T-helper 2 cell treated with Interferon-gamma antibody and Interleukin-4, amounts not matched to agents 5 μg/mL and 100 μg/mL, for 36 hours (primary cell): ENCODE data around the gene HHLA2.
A peak's percentile ranks its signal among the peaks of the same experiment; 100 is the strongest.
"Not testable (repeated sequence)": the region's sequence is repeated elsewhere in the genome, so short reads cannot be mapped to it uniquely, and the experiment has no call there.

Experiments
- DNase-seq: peaks from one replicate; pipeline ENCODE4 v3.0.0; 2021; ENCODE audit warnings: low spot score
- H3K27ac Mint-ChIP-seq: one replicate; pipeline ENCODE4 v1.8.0; 2021; ENCODE audit warnings: mild to moderate bottlenecking, mixed read lengths
- H3K27me3 Mint-ChIP-seq: one replicate; pipeline ENCODE4 v1.8.0; 2021; ENCODE audit warnings: low read depth, mixed read lengths
- H3K36me3 Mint-ChIP-seq: one replicate; pipeline ENCODE4 v1.8.0; 2021; ENCODE audit warnings: low read depth, mixed read lengths
- H3K4me1 Mint-ChIP-seq: one replicate; pipeline ENCODE4 v1.8.0; 2021; ENCODE audit warnings: low read depth, mixed read lengths
- H3K4me3 Mint-ChIP-seq: one replicate; pipeline ENCODE4 v1.8.0; 2022; ENCODE audit warnings: mild to moderate bottlenecking, moderate library complexity, mixed read lengths
- H3K9me3 Mint-ChIP-seq: one replicate; pipeline ENCODE4 v1.8.0; 2021; ENCODE audit warnings: mixed read lengths

HHLA2 gene

GRCh38 chr3:108288193-108288592 is 8.2 kb upstream of the HHLA2 start:
- H3K4me3 Mint-ChIP-seq, H3K27ac Mint-ChIP-seq, H3K27me3 Mint-ChIP-seq, DNase-seq: not testable (repeated sequence)
- Mint-ChIP-seq H3K36me3 (peaks cover 24% of the 10 kb centered on the region), H3K9me3 (peaks cover 32% of the 10 kb centered on the region), H3K4me1 (peaks cover 25% of the 10 kb centered on the region)

GRCh38 chr3:108289159-108289558 is 7.2 kb upstream of the HHLA2 start:
- Mint-ChIP-seq H3K4me3 (no peak overlapping the region), H3K9me3 (peaks cover 32% of the 10 kb centered on the region), H3K4me1 (peaks cover 33% of the 10 kb centered on the region), H3K27me3 (no peaks in the 10 kb centered on the region), H3K27ac (no peak overlapping the region), H3K36me3 (peaks cover 26% of the 10 kb centered on the region)
- DNase-seq = no peak

- Mint-ChIP-seq H3K27ac (peak overlapping the region; percentile 89), H3K4me1 (peaks cover 52% of the 10 kb centered on the region), H3K27me3 (no peaks in the 10 kb centered on the region), H3K36me3 (peaks cover 24% of the 10 kb centered on the region), H3K4me3 (peak overlapping the region; percentile 72), H3K9me3 (peaks cover 24% of the 10 kb centered on the region)
- no peak for DNase-seq
These were observed 3.9 kb upstream of the HHLA2 start for GRCh38 chr3:108292450-108292849.

GRCh38 chr3:108292905-108293328 is 3.4 kb upstream of the HHLA2 start:
- Mint-ChIP-seq H3K4me1 (peaks cover 52% of the 10 kb centered on the region), H3K27ac (peak overlapping the region; percentile 89), H3K4me3 (peak overlapping the region; percentile 72), H3K9me3 (peaks cover 24% of the 10 kb centered on the region), H3K36me3 (peaks cover 24% of the 10 kb centered on the region), H3K27me3 (no peaks in the 10 kb centered on the region)
- peak; percentile 26 for DNase-seq

- peak overlapping the region; percentile 72 for H3K4me3 Mint-ChIP-seq
- peak overlapping the region; percentile 89 for H3K27ac Mint-ChIP-seq
- peaks cover 24% of the 10 kb centered on the region for H3K9me3 Mint-ChIP-seq
- peak; percentile 22 for DNase-seq
- peaks cover 24% of the 10 kb centered on the region for H3K36me3 Mint-ChIP-seq
- H3K27me3 Mint-ChIP-seq = no peaks in the 10 kb centered on the region
- H3K4me1 Mint-ChIP-seq = peaks cover 55% of the 10 kb centered on the region
These were observed 2.5 kb upstream of the HHLA2 start for GRCh38 chr3:108293858-108294257.

- peak overlapping the region; percentile 74 for H3K27ac Mint-ChIP-seq
- no peak for DNase-seq
- H3K4me3 Mint-ChIP-seq = no peak overlapping the region
- peaks cover 23% of the 10 kb centered on the region for H3K36me3 Mint-ChIP-seq
- peaks cover 16% of the 10 kb centered on the region for H3K9me3 Mint-ChIP-seq
- no peaks in the 10 kb centered on the region for H3K27me3 Mint-ChIP-seq
- peaks cover 69% of the 10 kb centered on the region for H3K4me1 Mint-ChIP-seq
These were observed 750 bp upstream of the HHLA2 start for GRCh38 chr3:108295421-108296175.

GRCh38 chr3:108297647-108298046 is 1.3 kb downstream of the HHLA2 start:
- Mint-ChIP-seq H3K4me3 (no peak overlapping the region), H3K9me3 (no peaks in the 10 kb centered on the region), H3K27ac (no peak overlapping the region), H3K4me1 (peaks cover 74% of the 10 kb centered on the region), H3K36me3 (peaks cover 8% of the 10 kb centered on the region), H3K27me3 (no peaks in the 10 kb centered on the region)
- DNase-seq = no peak

GRCh38 chr3:108298056-108298455 is 1.7 kb downstream of the HHLA2 start:
- no peak for DNase-seq
- Mint-ChIP-seq H3K9me3 (no peaks in the 10 kb centered on the region), H3K4me3 (no peak overlapping the region), H3K36me3 (peaks cover 8% of the 10 kb centered on the region), H3K4me1 (peaks cover 72% of the 10 kb centered on the region), H3K27me3 (no peaks in the 10 kb centered on the region), H3K27ac (no peak overlapping the region)

GRCh38 chr3:108300103-108300849 is 3.9 kb downstream of the HHLA2 start:
- Mint-ChIP-seq H3K27ac (peak overlapping the region; percentile 43), H3K27me3 (no peaks in the 10 kb centered on the region), H3K4me3 (no peak overlapping the region), H3K36me3 (peaks cover 5% of the 10 kb centered on the region), H3K4me1 (peaks cover 55% of the 10 kb centered on the region), H3K9me3 (no peaks in the 10 kb centered on the region)
- no peak for DNase-seq

- DNase-seq = peak; percentile 16
- Mint-ChIP-seq H3K36me3 (peaks cover 2% of the 10 kb centered on the region), H3K9me3 (no peaks in the 10 kb centered on the region), H3K27me3 (no peaks in the 10 kb centered on the region), H3K27ac (peak overlapping the region; percentile 84), H3K4me1 (peaks cover 45% of the 10 kb centered on the region), H3K4me3 (peak overlapping the region; percentile 65)
These were observed 5.5 kb downstream of the HHLA2 start for GRCh38 chr3:108301695-108302404.

- Mint-ChIP-seq H3K4me3 (peak overlapping the region; percentile 65), H3K36me3 (peaks cover 2% of the 10 kb centered on the region), H3K9me3 (no peaks in the 10 kb centered on the region), H3K27ac (no peak overlapping the region), H3K4me1 (peaks cover 43% of the 10 kb centered on the region), H3K27me3 (no peaks in the 10 kb centered on the region)
- DNase-seq = no peak
These were observed 6.2 kb downstream of the HHLA2 start for GRCh38 chr3:108302570-108302969.

- H3K9me3 Mint-ChIP-seq = peaks cover 14% of the 10 kb centered on the region
- H3K4me1 Mint-ChIP-seq = peaks cover 26% of the 10 kb centered on the region
- H3K4me3 Mint-ChIP-seq = no peak overlapping the region
- no peaks in the 10 kb centered on the region for H3K27me3 Mint-ChIP-seq
- DNase-seq = no peak
- H3K36me3 Mint-ChIP-seq = peaks cover 7% of the 10 kb centered on the region
- H3K27ac Mint-ChIP-seq = no peak overlapping the region
These were observed 9.3 kb downstream of the HHLA2 start for GRCh38 chr3:108305484-108306172.

- DNase-seq = no peak
- Mint-ChIP-seq H3K27me3 (no peaks in the 10 kb centered on the region), H3K27ac (no peak overlapping the region), H3K36me3 (peaks cover 7% of the 10 kb centered on the region), H3K4me1 (no peaks in the 10 kb centered on the region), H3K9me3 (peaks cover 14% of the 10 kb centered on the region), H3K4me3 (no peak overlapping the region)
These were observed 15.4 kb downstream of the HHLA2 start for GRCh38 chr3:108311797-108312196.
